Cardiac septum (tissue), 1 donor: ENCODE measurements around the gene FSTL5. TPM values are rescaled to one million over a fixed set of nuclear protein-coding genes. Genes with fewer than 3 reads are reported as not detected.
"Not testable (repeated sequence)": the region's sequence is repeated elsewhere in the genome, so short reads cannot be mapped to it uniquely, and the experiment has no call there.

Experiments
- DNase-seq: peaks from one replicate; pipeline ENCODE4 v3.0.0-alpha.2; 2020; ENCODE audit warnings: low spot score
- intact Hi-C: fragments of 100-400 bp; cut with DNase I; formaldehyde crosslinking; loops from one replicate; pipeline ENCODE4 v1.14.0; 2022
- total RNA-seq: library from RNA; stranded (reverse); fragmentation: NEBNext Ultra II Directional; extraction: Animal tissue kit (Norgen Biotek cat#: 25700); gene quantifications from one replicate; pipeline ENCODE4 v1.2.1, GENCODE V29; 2021
- donor health status: DM: no; HTN: no; CAD: no.

The FSTL5 gene
- total RNA-seq, 1 donor from 2014 or later = not detected

DNA sequence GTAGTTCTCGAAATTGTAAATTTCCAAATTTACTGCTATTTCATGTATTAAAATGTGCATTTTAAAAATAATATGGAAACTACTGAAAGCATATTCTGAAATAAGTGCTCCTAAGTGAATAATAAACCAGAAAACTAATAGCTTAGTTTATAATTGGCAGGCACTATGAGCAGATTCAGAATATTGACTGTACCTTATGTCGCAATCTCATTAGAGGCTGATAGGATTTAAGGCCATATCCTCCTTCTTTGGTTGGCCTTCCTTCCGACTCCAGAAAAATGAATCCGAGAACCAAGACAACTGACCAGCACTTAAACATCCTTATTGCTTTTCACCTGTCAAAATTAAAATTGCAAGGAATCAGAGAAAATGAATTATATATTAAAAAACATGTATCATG is 52.7 kb downstream of the FSTL5 start:
- intact Hi-C loops = no loop called here

GRCh38 chr4:162104459-162105124 is 59.2 kb downstream of the FSTL5 start:
- DNase-seq = no peak
- intact Hi-C loops = no loop called here

More for the DNA sequence above, 52.7 kb downstream of the FSTL5 start:
- DNase-seq = no peak

DNA sequence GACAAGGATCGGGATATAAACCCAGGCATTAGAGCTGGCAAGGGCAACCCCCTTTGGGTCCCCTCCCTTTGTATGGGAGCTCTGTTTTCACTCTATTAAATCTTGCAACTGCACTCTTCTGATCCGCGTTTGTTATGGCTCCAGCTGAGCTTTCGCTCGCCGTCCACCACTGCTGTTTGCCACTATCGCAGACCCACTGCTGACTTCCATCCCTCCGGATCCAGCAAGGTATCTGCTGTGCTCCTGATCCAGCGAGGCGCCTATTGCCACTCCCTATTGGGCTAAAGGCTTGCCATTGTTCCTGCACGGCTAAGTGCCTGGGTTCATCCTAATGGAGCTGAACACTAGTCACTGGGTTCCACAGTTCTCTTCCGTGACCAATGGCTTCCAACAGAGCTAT is 59.9 kb downstream of the FSTL5 start:
- DNase-seq, intact Hi-C loops: not testable (repeated sequence)

DNA sequence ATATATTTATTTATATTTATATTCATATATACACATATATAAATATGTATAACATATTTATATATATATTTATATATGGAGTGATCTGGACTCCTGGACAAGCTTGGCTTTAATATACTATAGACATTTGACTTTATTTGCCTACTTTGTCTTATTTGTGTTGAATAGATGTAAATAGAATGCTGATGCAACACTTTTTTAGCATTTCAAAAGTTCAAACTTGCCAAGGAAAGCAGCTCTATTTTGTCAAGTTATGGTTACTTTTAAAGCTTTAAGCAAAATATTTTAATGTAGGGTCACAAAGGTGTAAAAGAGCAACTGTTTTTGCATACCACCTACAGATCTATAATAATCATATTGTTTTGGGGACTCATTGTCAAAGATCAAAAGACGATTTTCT is 61.1 kb downstream of the FSTL5 start:
- no peak for DNase-seq
- intact Hi-C loops = no loop called here

DNA sequence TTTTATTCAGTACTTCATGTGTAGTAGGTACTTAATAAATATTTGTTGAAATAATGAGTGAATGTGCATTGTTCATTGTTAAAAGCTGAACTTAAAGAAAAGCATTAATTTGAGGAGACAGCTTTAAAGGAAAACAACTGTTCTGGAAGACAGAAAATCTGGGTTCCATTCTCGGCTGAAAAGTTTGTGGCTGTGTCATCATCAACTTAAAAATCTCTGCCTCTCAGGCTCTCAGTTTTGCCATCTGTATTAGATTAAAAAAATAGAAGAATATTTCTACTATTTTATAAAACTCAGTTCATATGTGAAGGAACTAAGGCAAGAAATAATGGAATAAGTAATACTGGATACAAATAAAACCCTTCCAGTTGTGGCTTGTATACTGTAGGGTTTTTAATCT is 62.5 kb downstream of the FSTL5 start:
- intact Hi-C loops = no loop called here
- no peak for DNase-seq

GRCh38 chr4:162075726-162076125 is 88.1 kb downstream of the FSTL5 start:
- no peak for DNase-seq
- intact Hi-C loops = no loop called here

DNA sequence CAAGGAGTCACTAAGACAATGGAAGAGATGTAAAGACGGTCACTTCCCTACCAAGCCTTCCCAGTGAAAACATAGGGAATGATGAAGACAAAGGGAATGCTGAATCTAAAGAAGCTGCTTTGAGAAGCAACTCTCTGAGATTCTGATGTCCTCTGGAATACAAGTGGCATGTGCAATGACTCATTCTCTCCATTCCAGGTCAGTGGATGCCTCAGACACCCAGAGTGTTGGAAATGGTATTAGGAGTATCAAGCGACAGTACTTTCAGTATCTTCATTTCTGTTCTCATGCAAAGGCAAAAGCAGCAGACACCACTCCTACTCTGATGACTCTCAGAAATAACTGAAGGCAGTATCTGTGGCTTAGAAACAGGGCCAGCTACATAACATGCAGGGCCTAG is 102.6 kb downstream of the FSTL5 start:
- DNase-seq = no peak
- intact Hi-C loops = no loop called here

- intact Hi-C loops = no loop called here
- DNase-seq = no peak
These were observed 104.1 kb downstream of the FSTL5 start for GRCh38 chr4:162059656-162060055.

DNA sequence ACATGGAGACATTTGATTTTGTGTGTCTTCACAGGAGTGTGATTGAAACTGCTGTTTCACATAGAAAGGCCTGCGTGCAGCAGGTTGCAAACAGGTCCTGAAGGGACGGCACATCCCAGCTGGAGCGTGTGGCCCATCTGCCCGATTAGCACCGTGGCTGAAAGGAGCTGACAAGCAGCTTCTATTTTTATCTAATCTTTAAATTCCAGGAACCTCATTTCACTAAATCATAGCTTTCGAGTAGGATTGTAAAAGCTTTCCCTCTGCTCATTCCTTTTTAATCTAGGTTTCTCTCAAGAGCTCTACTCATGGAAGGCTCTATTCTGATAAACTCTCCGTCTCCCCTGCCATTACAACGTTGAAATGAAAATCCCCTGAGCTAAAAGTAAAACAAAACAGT is 106.8 kb downstream of the FSTL5 start:
- intact Hi-C loops = no loop called here
- DNase-seq = no peak

DNA sequence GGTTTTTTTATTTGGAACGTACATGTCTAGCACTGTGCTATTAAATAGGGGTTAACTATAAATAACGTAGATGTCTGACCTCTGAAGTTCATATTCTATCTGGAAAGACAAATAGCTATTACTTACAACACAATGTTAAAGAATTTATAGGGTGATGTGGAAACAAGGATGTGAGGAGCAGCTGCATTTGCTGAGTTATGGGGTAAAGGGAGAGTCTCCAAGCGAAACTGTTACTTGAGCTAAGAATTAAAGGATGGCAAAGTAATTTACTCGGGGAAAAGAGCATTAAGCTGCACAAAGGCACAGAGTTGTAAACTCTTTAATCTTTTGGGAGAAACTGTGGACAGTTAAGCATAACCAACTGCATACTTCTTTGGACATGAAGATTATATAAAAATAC is 117.7 kb downstream of the FSTL5 start:
- DNase-seq = no peak
- intact Hi-C loops = no loop called here

GRCh38 chr4:162038112-162038511 is 125.7 kb downstream of the FSTL5 start:
- DNase-seq = no peak
- intact Hi-C loops = no loop called here

DNA sequence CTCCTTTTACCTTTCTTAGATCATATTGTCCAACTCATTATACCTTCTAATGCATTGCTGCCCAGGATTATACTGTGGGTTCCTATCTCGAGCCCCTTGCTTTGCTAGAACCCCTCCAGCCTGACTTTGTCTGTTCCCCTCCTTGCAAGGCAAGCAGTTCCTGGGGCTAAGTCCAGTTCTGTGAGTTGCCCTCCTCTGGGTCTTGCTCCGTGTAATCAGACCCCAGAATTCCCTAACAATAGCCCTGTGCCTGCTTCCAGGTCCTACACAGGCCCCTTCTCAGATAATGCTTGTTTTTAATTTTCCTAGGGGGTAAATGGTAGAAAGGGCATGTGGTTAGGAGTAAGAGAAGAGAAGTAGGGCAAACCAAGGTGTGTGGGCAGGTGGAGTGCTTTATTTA is 145.9 kb downstream of the FSTL5 start:
- intact Hi-C loops = no loop called here
- no peak for DNase-seq

DNA sequence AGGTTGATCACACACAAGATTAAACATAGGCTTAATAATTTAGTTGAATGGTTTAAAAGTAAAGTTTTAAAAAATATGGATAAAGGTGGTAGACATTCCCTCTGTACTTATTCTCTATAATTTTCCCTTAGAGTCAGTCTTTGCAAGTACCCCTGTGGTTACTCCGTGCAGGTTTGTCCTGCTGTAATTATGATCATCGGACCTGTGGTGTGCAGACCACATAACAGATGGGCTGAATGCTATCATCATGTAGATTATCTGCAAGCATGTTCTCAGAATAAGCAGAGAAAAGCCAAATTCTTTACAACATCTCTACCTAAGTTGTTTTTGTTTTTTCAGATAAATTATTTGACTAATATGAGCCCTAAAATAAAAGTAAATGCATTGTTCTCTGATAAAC is 146.8 kb downstream of the FSTL5 start:
- DNase-seq = no peak
- intact Hi-C loops = no loop called here

DNA sequence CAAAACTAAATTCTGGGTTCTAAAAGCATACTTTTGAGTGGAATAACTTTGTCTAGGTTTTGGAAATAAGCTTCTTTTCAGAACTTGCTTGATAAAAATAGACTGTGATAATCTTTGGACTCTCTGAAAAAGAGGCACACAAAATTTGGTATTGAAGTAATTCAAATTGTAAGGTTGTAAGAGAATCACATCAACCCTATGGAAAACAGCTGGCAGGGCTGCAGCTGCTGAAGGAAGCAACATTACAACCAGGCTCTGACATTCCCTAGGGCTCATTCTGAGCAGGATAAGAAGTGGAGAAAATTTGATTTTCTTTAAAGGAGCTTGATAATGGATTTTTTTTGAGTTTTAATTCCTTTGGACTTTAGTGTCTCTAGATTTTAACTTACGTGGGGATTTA is 147.6 kb downstream of the FSTL5 start:
- no peak for DNase-seq

GRCh38 chr4:162015090-162015489 is 148.7 kb downstream of the FSTL5 start:
- DNase-seq = no peak
- intact Hi-C loops = no loop called here

More for the DNA sequence above, 147.6 kb downstream of the FSTL5 start:
- intact Hi-C loops = no loop called here

GRCh38 chr4:162011089-162011488 is 152.7 kb downstream of the FSTL5 start:
- DNase-seq = no peak
- intact Hi-C loops = no loop called here

DNA sequence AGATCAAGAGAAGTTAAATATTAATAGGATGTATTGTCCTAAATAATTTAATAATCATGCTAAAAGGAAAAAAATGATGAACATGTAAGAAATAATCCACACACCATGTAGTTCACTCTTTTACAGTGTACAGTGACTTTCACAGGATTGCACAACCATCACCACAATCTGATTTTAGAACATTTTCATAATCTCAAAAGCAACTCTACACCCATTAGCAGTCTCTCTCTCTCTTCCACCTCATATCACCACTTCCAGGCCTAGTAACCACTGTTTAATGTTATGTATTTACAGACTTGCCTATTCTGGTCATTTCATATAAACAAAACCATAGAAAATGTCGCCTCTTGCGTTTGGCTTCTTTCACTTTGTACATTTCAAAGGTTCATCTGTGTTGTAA is 153.4 kb downstream of the FSTL5 start:
- intact Hi-C loops = no loop called here
- no peak for DNase-seq

- intact Hi-C loops = no loop called here
- no peak for DNase-seq
These were observed 171.5 kb downstream of the FSTL5 start for GRCh38 chr4:161992317-161992716.

- intact Hi-C loops = no loop called here
- no peak for DNase-seq
These were observed 172.0 kb downstream of the FSTL5 start for GRCh38 chr4:161991811-161992210.

DNA sequence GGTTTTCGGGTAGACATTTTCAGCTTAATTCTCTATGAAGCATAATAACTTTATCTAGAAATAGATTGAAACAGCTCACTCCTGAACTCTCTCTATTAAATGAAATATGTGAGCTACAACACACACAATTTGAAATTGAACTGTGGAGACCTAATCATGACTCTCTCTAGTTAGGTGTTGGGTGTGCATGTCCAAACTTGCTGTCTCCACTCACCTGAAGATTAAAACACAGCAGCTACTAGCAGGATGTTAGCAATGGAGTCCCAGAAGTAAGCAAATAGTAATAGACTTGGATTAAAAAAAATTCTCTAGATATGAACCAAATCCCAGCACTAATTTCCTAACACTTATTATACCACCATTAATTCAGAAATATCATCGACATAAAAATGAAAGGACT is 173.1 kb downstream of the FSTL5 start:
- DNase-seq = no peak
- intact Hi-C loops = no loop called here

GRCh38 chr4:161988946-161989345 is 174.9 kb downstream of the FSTL5 start:
- no peak for DNase-seq
- intact Hi-C loops = no loop called here

DNA sequence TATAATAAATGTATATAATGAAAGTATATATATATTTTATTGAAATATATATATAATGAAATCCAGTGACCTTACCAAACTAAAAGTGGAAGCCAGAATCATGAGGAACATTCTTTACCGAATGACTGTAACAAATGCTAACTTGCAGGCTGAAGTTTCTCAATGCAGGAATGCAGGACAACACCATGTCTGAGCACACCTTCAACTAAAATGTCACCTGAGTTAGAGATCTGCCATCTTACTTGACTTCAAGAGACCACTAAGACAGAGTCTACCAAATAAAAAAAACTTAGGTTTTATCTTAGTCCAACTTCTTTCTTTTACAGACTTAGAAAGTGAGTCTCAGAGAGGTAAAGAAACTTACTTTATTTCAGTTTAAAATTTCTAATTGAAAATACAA is 176.2 kb downstream of the FSTL5 start:
- no peak for DNase-seq
- intact Hi-C loops = no loop called here
